ENCODE measurements around the gene VPS37B. TPM values are rescaled to one million over a fixed set of nuclear protein-coding genes. Genes with fewer than 3 reads are reported as not detected.
"Not testable (repeated sequence)": the region's sequence is repeated elsewhere in the genome, so short reads cannot be mapped to it uniquely, and the experiment has no call there.

The VPS37B gene, protein sequence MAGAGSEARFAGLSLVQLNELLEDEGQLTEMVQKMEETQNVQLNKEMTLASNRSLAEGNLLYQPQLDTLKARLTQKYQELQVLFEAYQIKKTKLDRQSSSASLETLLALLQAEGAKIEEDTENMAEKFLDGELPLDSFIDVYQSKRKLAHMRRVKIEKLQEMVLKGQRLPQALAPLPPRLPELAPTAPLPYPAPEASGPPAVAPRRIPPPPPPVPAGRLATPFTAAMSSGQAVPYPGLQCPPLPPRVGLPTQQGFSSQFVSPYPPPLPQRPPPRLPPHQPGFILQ
- 17.4 to 25.3 TPM (median 24.4 TPM) in 3 replicates for total RNA-seq
- long read RNA-seq, transcript VPS37B-201 (4 exons, 3,028 nt), result major isoform, 36 of 54 reads
- long read RNA-seq, partial matches to known transcripts, result 1 of 54 reads
- long read RNA-seq, other reads (novel, unspliced or antisense), result 17 of 54 reads

DNA sequence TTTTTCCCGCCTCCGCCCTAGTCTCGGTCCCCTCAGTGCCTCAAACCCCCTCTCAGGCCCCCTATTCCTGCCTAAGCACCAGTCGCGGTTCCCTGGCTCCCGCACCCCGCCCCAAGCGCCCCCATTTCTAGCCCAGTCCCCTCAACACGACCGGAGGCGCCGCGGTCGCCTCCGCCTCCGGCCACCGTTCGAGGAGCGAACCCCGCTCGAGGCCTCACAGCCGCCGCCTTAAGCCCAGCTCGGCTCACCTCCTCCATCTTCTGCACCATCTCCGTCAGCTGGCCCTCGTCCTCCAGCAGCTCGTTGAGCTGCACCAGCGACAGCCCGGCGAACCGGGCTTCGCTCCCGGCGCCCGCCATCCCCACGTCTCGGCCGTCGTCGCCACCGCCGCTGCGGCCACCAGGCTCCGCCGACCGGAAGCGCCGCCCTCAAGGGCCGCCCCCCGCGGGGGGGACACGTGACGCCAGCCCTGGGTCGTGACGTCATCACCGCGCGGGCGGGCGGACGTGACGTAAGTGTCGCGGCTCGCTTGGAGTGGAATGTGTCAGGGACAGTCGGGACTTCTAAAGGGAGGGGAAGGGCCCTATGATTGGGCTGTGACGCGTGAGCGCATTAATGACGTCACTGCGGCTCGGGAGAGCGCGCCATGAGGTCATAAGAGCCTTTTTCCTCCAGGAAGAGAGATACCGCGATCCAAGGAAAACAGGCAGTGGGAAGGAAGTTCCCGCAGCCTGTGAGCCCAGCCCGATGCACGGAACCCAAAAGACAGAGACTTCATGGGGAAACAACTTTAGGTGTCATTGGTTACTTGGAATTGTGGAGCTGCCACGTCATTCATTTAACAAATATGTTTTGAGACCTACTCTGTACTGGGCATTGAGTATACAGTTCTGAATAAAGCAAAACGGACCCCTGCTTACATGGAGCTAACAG lies at the start of gene VPS37B:
VPS37B (minus strand) TSS at position 421 of the 933 bp plus-strand sequence; CDS start at position 359, 62 bp downstream.
- DNase-seq (ENCODE audit: low spot score), result no peak
- H3K4me1 Mint-ChIP-seq (ENCODE audit: low read depth), result peaks cover 52% of the 10 kb centered on the region
- H3K9me3 Mint-ChIP-seq (ENCODE audit: low read depth), result peaks cover 6% of the 10 kb centered on the region
- TF ChIP-seq, protein P1, sequence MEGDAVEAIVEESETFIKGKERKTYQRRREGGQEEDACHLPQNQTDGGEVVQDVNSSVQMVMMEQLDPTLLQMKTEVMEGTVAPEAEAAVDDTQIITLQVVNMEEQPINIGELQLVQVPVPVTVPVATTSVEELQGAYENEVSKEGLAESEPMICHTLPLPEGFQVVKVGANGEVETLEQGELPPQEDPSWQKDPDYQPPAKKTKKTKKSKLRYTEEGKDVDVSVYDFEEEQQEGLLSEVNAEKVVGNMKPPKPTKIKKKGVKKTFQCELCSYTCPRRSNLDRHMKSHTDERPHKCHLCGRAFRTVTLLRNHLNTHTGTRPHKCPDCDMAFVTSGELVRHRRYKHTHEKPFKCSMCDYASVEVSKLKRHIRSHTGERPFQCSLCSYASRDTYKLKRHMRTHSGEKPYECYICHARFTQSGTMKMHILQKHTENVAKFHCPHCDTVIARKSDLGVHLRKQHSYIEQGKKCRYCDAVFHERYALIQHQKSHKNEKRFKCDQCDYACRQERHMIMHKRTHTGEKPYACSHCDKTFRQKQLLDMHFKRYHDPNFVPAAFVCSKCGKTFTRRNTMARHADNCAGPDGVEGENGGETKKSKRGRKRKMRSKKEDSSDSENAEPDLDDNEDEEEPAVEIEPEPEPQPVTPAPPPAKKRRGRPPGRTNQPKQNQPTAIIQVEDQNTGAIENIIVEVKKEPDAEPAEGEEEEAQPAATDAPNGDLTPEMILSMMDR (IDR thresholded peaks at IDR 0.05), result no peak
- no peaks in the 10 kb centered on the region for H3K27me3 Mint-ChIP-seq (ENCODE audit: low read depth)
- peak within 1 kb of the TSS; percentile 93 for H3K4me3 Mint-ChIP-seq (ENCODE audit: unreplicated experiment)
- peak within 1 kb of the TSS; percentile 94 for H3K27ac Mint-ChIP-seq (ENCODE audit: unreplicated experiment)
- H3K36me3 Mint-ChIP-seq (ENCODE audit: low read depth), result no peaks in the 10 kb centered on the region

DNA sequence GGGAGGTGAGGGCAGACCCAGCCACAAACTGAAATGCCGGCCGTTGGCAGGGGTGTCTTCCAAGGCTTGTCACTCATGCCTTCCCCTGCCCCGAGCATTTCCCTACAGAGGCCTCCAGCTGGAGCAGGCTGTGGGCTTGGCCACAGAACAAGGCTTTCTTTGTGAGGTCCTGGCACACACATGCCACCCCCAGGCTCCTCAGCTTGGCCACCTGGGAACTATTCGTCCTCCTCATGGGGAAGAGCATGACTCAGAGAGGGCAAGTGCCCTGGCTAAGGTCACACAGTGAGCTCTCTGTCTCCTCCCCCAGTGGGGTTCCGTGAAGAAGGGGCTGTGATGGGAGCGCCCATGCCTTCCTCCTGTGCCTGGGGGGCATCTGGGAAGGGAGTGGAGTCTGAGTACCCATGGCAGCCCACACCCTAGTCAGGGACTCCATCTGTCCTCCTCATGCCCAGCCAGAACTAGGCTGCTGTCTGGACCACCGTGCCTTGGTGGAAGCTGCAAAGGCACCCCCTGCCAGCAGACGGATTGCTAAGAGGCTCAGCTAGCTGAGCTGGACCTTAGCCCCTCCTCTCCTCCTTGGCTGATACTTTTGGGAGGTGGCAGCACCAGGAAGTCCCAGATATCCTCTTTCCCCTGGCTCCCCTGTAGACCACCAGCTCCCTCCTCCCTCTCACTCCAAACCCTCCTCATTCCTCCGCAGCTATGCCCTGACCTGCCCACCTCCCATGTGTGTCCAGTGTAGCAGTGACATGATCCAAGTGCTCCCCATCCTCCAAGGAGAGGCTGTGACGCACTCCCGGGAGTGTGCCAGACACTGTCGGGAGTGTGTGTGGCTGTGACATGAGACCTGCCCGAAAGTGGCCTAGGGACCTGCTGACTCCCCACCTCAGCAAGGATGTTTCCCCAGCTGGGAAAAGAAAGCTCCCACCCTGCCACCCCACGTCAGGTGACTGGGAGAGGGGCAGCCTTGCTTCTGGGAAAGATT lies 49.0 kb upstream of the VPS37B start:
- DNase-seq (ENCODE audit: low spot score), result no peak
- peaks cover 60% of the 10 kb centered on the region for H3K4me1 Mint-ChIP-seq (ENCODE audit: low read depth)

DNA sequence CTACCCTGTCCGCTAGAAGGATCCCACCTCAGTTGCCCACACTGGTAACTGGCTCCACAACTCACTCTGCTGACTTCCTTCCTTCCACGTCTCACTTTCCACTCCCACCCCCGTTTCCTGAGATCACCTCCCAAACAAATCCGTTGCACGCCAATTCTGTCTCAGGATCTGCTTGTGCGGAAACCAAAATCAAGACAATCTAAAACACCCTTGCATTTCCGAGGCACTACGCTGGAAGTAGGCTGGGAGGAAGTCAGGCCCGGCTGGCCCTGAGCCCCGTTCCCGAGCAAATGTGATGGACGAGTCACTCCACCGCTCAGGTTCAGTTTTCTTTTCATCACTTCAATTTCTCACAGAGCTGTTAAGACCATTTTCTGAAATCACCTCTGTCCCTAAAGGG lies 47.3 kb upstream of the VPS37B start:
- no peak for DNase-seq (ENCODE audit: low spot score)
- H3K4me1 Mint-ChIP-seq (ENCODE audit: low read depth), result peaks cover 59% of the 10 kb centered on the region
- H3K27ac Mint-ChIP-seq (ENCODE audit: unreplicated experiment), result peak overlapping the region; percentile 74

More for the DNA sequence above, 49.0 kb upstream of the VPS37B start:
- TF ChIP-seq, protein P1 (IDR thresholded peaks at IDR 0.05), result no peak
- H3K27me3 Mint-ChIP-seq (ENCODE audit: low read depth), result no peaks in the 10 kb centered on the region
- H3K4me3 Mint-ChIP-seq (ENCODE audit: unreplicated experiment), result no peak overlapping the region
- H3K36me3 Mint-ChIP-seq (ENCODE audit: low read depth), result peaks cover 1% of the 10 kb centered on the region
- H3K27ac Mint-ChIP-seq (ENCODE audit: unreplicated experiment), result peak overlapping the region; percentile 65
- no peaks in the 10 kb centered on the region for H3K9me3 Mint-ChIP-seq (ENCODE audit: low read depth)

GRCh38 chr12:122942637-122943036 lies 46.7 kb upstream of the VPS37B start:
- Mint-ChIP-seq H3K27ac (ENCODE audit: unreplicated experiment) (no peak overlapping the region), H3K27me3 (ENCODE audit: low read depth) (no peaks in the 10 kb centered on the region), H3K4me1 (ENCODE audit: low read depth) (peaks cover 55% of the 10 kb centered on the region), H3K9me3 (ENCODE audit: low read depth) (no peaks in the 10 kb centered on the region), H3K36me3 (ENCODE audit: low read depth) (peaks cover 2% of the 10 kb centered on the region), H3K4me3 (ENCODE audit: unreplicated experiment) (no peak overlapping the region)
- TF ChIP-seq, protein P1 (IDR thresholded peaks at IDR 0.05), result no peak
- DNase-seq (ENCODE audit: low spot score), result no peak

More for the DNA sequence above, 47.3 kb upstream of the VPS37B start:
- Mint-ChIP-seq H3K4me3 (ENCODE audit: unreplicated experiment) (no peak overlapping the region), H3K36me3 (ENCODE audit: low read depth) (no peaks in the 10 kb centered on the region), H3K9me3 (ENCODE audit: low read depth) (no peaks in the 10 kb centered on the region), H3K27me3 (ENCODE audit: low read depth) (no peaks in the 10 kb centered on the region)
- TF ChIP-seq, protein P1 (IDR thresholded peaks at IDR 0.05), result no peak

- DNase-seq (ENCODE audit: low spot score), result not testable (repeated sequence)
Measured at GRCh38 chr12:122941351-122941750, 45.4 kb upstream of the VPS37B start.

More at GRCh38 chr12:122941351-122941750, 45.4 kb upstream of the VPS37B start:
- peaks cover 42% of the 10 kb centered on the region for H3K4me1 Mint-ChIP-seq (ENCODE audit: low read depth)
- H3K27me3 Mint-ChIP-seq (ENCODE audit: low read depth); H3K9me3 Mint-ChIP-seq (ENCODE audit: low read depth); H3K36me3 Mint-ChIP-seq (ENCODE audit: low read depth); H3K4me3 Mint-ChIP-seq (ENCODE audit: unreplicated experiment): not testable (repeated sequence)
- H3K27ac Mint-ChIP-seq (ENCODE audit: unreplicated experiment), result peak overlapping the region; percentile 49
